Osteoblast (primary cell): ENCODE data around the gene RALGPS2. TPM values are rescaled to one million over a fixed set of nuclear protein-coding genes. Genes with fewer than 3 reads are reported as not detected.

Experiments used
- DNase-seq: peaks from one replicate; pipeline ENCODE4 v3.0.0; 2011; ENCODE audit warnings: low spot score, mixed read lengths; ENCODE audit not compliant: insufficient read length; ENCODE audit errors: missing footprints
- H2AFZ ChIP-seq: 2 replicates; pipeline ENCODE4 v1.6.0; 2011; ENCODE audit warnings: mild to moderate bottlenecking, low read length
- H3K27ac ChIP-seq: 2 replicates; pipeline ENCODE4 v1.5.1; 2011; ENCODE audit warnings: mild to moderate bottlenecking, low read depth, low read length, moderate library complexity
- H3K27me3 ChIP-seq: 2 replicates; pipeline ENCODE4 v1.6.0; 2012; ENCODE audit warnings: mild to moderate bottlenecking, control low read depth, inconsistent platforms, low read length, moderate library complexity; ENCODE audit not compliant: insufficient read depth
- H3K36me3 ChIP-seq: 2 replicates; pipeline ENCODE4 v1.5.1; 2011; ENCODE audit warnings: mild to moderate bottlenecking, low read length, control low read depth, moderate library complexity; ENCODE audit not compliant: insufficient read depth
- H3K4me1 ChIP-seq: 2 replicates; pipeline ENCODE4 v1.5.1; 2011; ENCODE audit warnings: mild to moderate bottlenecking, low read length, control low read depth, moderate library complexity; ENCODE audit not compliant: insufficient read depth
- H3K4me2 ChIP-seq: 2 replicates; pipeline ENCODE4 v1.6.0; 2011; ENCODE audit warnings: mild to moderate bottlenecking, low read length; ENCODE audit not compliant: insufficient read depth
- H3K4me3 ChIP-seq: fragments of 200-600 bp; sonication (generic); 3 replicates; pipeline ENCODE4 v1.5.1; 2012; ENCODE audit warnings: mild to moderate bottlenecking, low read length, inconsistent platforms; ENCODE audit not compliant: insufficient read depth
- H3K79me2 ChIP-seq: 2 replicates; pipeline ENCODE4 v1.6.0; 2012; ENCODE audit warnings: mild to moderate bottlenecking, low read length, control low read depth, inconsistent platforms; ENCODE audit not compliant: insufficient read depth
- H3K9me3 ChIP-seq: 2 replicates; pipeline ENCODE4 v1.5.1; 2011; ENCODE audit warnings: low read depth, low read length, control low read depth
- H4K20me1 ChIP-seq: 2 replicates; pipeline ENCODE4 v1.6.0; 2012; ENCODE audit warnings: mild to moderate bottlenecking, low read length, control low read depth; ENCODE audit not compliant: insufficient read depth
- CTCF ChIP-seq: IDR thresholded peaks from 2 replicates; pipeline ENCODE4 v1.5.1; 2011; ENCODE audit warnings: mild to moderate bottlenecking, low read depth, low read length, moderate library complexity; ENCODE audit errors: extremely low read depth
- total RNA-seq: library from RNA; depleted of rRNA; stranded (reverse); fragments of >200 nt; gene quantifications from 2 replicates; pipeline ENCODE4 v1.2.3, GENCODE V29; 2012

RALGPS2 gene
- total RNA-seq, 1 donor = 40.2 TPM

DNA sequence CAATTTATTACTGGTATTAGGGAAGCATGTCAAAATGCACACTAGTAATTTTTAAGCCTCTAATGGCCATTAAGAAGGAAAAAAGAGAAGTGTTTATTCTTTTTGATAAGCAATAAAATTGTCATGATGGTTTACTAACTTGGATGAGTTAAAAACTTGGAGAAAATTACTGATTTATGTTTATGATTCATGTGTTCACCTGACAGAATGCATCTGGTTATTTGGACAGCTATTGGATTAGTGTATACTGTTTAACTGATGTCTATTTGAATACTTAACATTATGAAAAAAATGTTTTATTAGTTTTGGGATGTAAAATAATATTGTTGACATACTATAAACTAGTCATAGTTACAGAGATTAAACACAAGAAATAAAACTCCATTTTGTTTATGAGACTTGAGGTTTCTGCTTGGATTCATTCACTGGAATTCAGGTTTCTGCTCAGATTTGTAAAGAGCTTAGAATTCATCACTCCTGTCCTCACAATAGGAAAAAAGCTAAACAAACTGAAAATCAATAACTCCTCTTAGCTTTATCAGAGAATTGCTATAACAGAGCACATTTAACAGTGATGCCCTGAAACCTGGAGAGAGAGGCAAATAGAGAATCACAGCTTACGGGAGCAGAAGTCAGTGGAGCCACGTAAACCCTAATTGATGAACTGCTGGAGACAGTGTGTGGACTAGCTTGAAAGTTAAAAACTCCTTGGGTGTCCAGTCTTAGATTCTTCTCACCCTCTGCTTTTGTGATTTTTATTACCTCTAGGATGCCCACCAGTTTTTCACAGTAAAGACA is 56.7 kb downstream of the RALGPS2 start:
- no peaks in the 10 kb centered on the region for H3K9me3 ChIP-seq
- H3K4me1 ChIP-seq = no peaks in the 10 kb centered on the region
- DNase-seq = no peak
- H4K20me1 ChIP-seq = no peaks in the 10 kb centered on the region
- no peak overlapping the region for H3K4me2 ChIP-seq
- H3K79me2 ChIP-seq = no peaks in the 10 kb centered on the region
- no peak overlapping the region for H2AFZ ChIP-seq
- H3K27me3 ChIP-seq = no peaks in the 10 kb centered on the region
- H3K27ac ChIP-seq = no peak overlapping the region
- no peak overlapping the region for H3K4me3 ChIP-seq
- TF ChIP-seq CTCF = no peak
- peaks cover 2% of the 10 kb centered on the region for H3K36me3 ChIP-seq

DNA sequence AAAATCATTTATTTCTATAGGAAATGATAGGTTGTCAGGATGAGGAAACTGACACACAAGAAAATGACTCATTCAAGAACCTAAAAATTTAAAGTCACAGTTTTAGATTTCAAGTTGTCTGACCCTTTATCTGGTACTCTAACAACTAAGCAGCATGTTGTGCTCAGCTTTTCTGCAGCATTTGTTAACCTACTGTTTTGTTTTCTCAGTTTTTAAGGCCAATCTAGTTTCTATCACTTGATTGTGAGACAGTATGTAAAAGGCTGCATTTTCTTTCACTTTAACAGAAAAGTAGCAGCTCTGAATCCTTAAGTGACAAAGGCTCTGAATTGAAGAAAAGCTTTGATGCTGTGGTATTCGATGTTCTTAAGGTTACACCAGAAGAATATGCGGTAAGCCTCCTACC is 59.1 kb downstream of the RALGPS2 start:
- Histone ChIP-seq H3K4me3 (no peak overlapping the region), H2AFZ (peak overlapping the region; percentile 27), H4K20me1 (no peaks in the 10 kb centered on the region), H3K27me3 (no peaks in the 10 kb centered on the region), H3K27ac (no peak overlapping the region), H3K9me3 (no peaks in the 10 kb centered on the region), H3K4me1 (no peaks in the 10 kb centered on the region), H3K36me3 (peaks cover 2% of the 10 kb centered on the region), H3K4me2 (no peak overlapping the region), H3K79me2 (no peaks in the 10 kb centered on the region)
- TF ChIP-seq CTCF = no peak
- no peak for DNase-seq

DNA sequence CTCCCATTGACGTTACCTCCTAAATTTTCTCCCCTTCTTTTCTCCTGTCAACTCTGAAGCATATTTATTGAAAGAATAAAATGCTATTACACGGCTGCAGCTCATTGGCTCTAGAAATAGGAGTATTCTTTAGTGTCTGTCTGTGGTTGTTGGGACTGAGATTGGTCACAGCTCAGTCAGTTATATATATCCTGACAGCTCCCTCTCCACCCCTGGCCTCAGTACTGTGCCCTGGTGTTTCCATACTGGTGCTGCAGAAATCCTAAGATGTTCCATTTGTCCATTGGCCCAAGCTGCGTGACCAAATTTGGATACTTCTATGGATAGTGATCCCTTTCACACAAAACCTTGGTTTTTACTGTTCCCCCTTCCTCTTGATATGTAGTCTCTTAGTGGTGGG is 67.3 kb downstream of the RALGPS2 start:
- Histone ChIP-seq H4K20me1 (no peaks in the 10 kb centered on the region), H3K4me3 (no peak overlapping the region), H3K4me2 (no peak overlapping the region), H3K9me3 (no peaks in the 10 kb centered on the region), H2AFZ (no peak overlapping the region), H3K4me1 (no peaks in the 10 kb centered on the region), H3K36me3 (no peaks in the 10 kb centered on the region), H3K27ac (no peak overlapping the region), H3K27me3 (no peaks in the 10 kb centered on the region), H3K79me2 (no peaks in the 10 kb centered on the region)
- no peak for TF ChIP-seq CTCF
- no peak for DNase-seq

DNA sequence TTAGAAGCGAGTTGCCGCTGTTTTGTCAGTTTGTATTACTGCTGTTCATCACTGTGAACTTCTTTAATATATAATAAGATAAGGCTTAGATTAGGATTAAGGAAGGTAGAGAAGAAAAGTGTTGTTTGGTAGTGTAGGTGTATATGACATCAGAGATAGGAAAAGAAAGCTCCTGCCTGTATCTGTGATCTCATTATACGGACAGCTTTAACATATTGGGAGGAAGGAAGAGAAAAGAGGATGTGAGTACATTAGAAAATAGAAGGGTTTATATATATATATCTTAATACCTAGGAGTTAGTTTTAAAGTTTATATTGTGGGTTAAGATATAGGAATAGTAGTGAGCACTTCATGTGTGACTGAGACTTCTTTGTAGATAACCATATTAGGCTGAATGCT is 71.0 kb downstream of the RALGPS2 start:
- no peak overlapping the region for H3K4me2 ChIP-seq
- no peaks in the 10 kb centered on the region for H3K9me3 ChIP-seq
- no peak for TF ChIP-seq CTCF
- no peaks in the 10 kb centered on the region for H3K4me1 ChIP-seq
- H2AFZ ChIP-seq = no peak overlapping the region
- no peaks in the 10 kb centered on the region for H3K79me2 ChIP-seq
- H4K20me1 ChIP-seq = no peaks in the 10 kb centered on the region
- no peak overlapping the region for H3K4me3 ChIP-seq
- no peaks in the 10 kb centered on the region for H3K27me3 ChIP-seq
- DNase-seq = no peak
- H3K36me3 ChIP-seq = peaks cover 4% of the 10 kb centered on the region
- H3K27ac ChIP-seq = no peak overlapping the region
